ENCODE results near the gene ATP6V1B1.

ATP6V1B1 gene

DNA sequence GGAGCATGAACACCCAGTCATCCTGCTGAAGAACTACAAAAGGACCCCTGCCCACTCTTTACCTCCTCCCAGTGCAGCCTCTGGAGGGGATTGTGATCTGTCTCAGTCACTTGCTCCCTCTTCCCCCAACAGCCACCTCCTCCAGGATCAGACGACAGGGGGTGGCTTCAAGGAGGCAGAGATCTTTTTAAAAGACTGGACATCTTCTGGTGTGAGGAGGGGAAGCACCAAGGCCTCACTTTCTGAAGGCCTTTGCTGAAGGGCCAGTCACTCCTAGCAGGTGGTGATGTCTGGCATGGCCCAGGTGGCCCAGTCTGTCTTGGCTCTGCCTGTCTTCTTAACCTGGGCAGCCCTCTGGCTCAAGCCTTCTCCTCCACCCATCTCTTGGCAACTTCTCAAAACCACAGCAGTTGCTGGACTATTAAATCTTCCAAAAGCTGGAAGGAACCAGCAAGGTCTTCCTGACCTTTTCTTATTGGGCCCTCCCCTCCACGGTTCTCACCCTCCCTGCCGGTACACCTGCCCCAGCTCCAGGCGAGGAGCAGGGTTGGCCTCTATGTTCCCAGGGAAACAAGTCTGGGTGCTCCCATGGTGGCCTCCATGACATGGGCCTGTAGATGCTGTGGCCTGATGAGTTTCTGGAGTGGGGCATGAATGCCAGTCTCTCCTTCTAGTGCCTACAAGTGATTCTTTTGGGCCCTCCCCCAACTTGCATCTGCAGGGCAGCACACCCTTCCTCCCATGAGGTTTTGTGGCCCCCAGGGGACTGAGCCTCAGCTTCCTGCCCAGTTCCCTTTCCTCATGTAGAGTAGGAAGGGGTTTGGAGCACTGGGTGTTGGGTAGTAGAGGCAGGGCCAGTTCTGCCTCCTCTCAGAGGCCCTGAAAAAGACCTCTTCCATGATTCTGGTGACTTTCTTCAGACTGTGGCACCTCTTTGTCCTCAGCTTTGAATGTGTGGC, 5.0 kb upstream of the ATP6V1B1 start:
- Mint-ChIP-seq H3K27ac (no peak overlapping the region), H3K4me1 (ENCODE audit: low read depth) (no peaks in the 10 kb centered on the region), H3K36me3 (no peaks in the 10 kb centered on the region), H3K27me3 (peaks cover 5% of the 10 kb centered on the region), H3K9me3 (ENCODE audit: low read depth) (no peaks in the 10 kb centered on the region), H3K4me3 (no peak overlapping the region)

DNA sequence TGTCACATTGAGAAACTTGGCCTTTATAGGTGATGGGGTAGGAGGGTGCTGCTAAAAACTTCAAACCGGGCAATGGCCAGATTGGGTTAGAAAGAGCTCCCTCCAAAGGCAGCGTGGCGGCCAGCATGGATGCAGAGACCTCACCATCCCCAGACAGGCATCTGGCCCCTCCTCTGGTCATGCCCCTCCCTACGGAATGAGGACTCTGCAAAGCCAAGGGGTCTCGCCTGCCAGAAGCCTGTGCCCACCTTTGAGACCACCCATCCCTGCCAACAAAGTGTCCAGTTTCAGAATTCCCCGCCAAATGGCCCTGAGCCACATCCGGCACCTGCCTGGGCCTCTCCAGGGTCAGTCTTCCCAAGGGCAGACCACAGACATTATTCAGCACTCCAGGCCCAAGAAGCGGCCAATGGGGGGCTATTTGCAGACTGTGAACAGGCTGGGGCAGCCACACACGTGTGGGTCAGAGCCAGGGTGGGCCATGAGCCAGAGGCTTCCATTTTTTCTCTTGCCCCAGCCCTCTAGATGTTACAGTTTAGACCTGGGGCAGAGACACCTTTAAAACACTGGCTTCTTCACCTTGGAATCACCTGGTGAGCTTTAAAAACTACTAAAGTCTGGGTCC, 4.2 kb upstream of the ATP6V1B1 start:
- H3K9me3 Mint-ChIP-seq (ENCODE audit: low read depth): no peaks in the 10 kb centered on the region
- H3K4me3 Mint-ChIP-seq: no peak overlapping the region
- H3K27ac Mint-ChIP-seq: no peak overlapping the region
- H3K4me1 Mint-ChIP-seq (ENCODE audit: low read depth): no peaks in the 10 kb centered on the region
- H3K36me3 Mint-ChIP-seq: no peaks in the 10 kb centered on the region
- H3K27me3 Mint-ChIP-seq: peaks cover 5% of the 10 kb centered on the region

DNA sequence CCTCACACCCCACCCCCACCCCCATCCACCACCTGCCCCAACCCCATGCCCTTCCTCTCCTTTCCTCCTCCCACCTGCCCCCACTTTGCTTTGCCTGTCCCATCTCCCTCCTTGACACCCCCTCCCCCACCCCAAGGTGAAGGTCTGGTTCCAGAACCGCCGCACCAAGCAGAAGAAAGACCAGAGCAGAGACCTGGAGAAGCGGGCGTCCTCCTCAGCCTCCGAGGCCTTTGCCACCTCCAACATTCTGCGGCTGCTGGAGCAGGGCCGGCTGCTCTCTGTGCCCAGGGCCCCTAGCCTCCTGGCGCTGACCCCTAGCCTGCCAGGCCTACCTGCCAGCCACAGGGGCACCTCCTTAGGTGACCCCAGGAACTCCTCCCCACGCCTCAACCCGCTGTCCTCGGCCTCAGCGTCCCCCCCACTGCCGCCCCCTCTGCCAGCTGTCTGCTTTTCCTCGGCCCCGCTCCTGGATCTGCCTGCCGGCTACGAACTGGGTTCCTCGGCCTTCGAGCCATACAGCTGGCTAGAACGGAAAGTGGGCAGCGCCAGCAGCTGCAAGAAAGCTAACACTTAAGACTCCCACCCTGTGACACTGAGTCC, 3.0 kb upstream of the ATP6V1B1 start:
- no peak overlapping the region for H3K27ac Mint-ChIP-seq
- H3K4me1 Mint-ChIP-seq (ENCODE audit: low read depth): no peaks in the 10 kb centered on the region
- no peaks in the 10 kb centered on the region for H3K9me3 Mint-ChIP-seq (ENCODE audit: low read depth)
- H3K36me3 Mint-ChIP-seq: no peaks in the 10 kb centered on the region
- H3K4me3 Mint-ChIP-seq: no peak overlapping the region
- peaks cover 5% of the 10 kb centered on the region for H3K27me3 Mint-ChIP-seq

DNA sequence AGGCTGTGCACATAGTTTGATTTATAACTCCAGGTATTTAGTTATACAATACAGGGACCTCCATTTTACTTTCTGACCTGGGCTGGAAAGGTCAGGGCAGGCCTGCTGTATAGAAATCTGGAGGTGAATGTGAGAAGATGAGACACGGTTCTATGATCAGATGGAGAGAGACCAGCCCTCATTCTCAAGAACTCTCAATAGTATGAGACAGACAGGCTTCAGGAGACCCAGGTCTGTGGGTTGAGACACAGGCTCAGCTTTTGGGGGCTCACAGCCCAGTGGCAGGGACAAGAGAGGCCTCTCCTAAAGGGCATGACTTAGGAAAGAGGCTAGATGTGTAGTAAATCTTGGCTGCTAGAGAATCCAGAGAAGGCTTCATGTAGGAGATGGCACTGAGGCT, 719 bp upstream of the ATP6V1B1 start:
- Mint-ChIP-seq H3K36me3 (no peaks in the 10 kb centered on the region), H3K27me3 (peaks cover 8% of the 10 kb centered on the region), H3K4me1 (ENCODE audit: low read depth) (no peaks in the 10 kb centered on the region), H3K9me3 (ENCODE audit: low read depth) (no peaks in the 10 kb centered on the region), H3K27ac (no peak overlapping the region), H3K4me3 (no peak overlapping the region)

DNA sequence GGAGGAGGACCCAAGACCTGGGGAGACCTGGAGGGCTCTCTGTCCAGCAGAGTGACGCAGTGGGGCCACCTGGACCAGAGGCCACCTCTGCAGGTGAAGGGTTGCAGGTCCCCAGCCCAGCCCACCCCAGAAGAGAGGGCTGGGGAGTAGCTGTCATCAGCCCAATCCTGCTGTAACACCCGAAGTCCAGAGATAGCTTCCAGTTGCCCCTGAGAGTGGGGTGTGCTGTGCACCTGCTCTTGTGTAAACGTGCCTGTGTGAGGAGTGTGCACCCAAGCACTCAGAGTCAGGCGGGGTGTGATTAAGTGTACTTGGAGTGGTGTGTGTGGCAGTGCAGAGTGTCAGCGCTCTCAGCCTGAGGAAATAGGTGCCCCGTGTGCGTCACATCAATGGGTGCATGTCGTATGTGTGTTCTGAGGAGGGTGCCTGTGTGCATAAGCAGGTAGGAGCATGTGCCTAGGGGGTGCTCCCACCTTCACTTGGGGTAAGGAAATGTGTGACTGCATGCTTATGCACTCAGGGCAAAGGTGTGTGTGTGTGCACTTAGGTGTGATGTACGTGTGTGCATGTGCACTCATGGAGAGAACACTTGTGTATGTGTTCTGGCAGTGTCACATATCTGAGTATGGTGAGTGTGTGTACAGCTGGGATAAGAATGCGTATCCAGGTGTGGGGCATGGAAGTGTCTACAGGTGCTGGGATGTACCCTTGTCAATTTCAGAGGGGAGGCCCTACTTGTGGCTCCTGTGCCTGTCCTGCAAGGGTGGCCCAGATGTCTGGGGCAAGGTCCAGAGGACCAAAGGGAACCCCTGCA, 672 bp downstream of the ATP6V1B1 start:
- Mint-ChIP-seq H3K4me3 (no peak overlapping the region), H3K27me3 (peaks cover 9% of the 10 kb centered on the region), H3K4me1 (ENCODE audit: low read depth) (no peaks in the 10 kb centered on the region), H3K27ac (no peak overlapping the region), H3K36me3 (no peaks in the 10 kb centered on the region), H3K9me3 (ENCODE audit: low read depth) (no peaks in the 10 kb centered on the region)

DNA sequence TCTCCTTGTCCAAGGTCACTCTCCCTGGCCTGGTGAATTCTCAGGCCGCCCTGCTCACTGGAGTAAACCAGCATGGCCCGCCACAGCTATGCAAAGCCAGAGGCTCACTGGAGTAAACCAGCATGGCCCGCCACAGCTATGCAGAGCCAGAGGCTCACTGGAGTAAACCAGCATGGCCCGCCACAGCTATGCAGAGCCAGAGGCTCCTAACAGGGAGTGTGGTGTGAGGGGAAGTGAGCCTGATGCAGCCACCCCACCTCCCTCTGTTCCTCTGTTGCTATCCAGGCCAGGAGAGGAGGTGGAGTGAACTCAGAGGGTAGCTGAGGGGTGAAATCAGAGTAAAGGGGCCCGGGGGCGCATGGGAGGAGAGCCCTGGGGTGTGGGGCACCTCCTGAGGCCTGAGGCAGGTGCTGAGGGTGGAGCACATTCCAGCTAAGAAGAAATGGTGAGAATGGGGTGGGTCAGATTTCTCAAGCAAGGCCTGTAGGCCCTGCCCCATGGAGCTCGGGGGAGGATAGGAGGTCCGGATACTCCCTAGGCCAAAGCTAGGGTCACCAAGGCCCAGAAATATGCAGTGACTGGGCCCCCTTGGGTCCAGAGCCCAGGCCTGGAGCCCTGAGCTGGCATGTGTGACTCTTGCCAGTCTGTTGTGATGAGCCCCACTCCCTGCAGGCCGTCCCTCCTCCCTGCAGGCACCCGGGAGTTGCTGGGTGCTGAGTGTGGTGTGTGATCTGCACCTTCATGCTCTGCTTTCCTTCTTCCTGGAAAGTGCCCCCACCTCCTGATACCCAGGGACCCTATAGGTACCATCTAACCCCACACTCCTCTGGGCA, 1.5 kb downstream of the ATP6V1B1 start:
- no peaks in the 10 kb centered on the region for H3K36me3 Mint-ChIP-seq
- no peaks in the 10 kb centered on the region for H3K4me1 Mint-ChIP-seq (ENCODE audit: low read depth)
- peaks cover 13% of the 10 kb centered on the region for H3K27me3 Mint-ChIP-seq
- no peak overlapping the region for H3K27ac Mint-ChIP-seq
- no peak overlapping the region for H3K4me3 Mint-ChIP-seq
- H3K9me3 Mint-ChIP-seq (ENCODE audit: low read depth): no peaks in the 10 kb centered on the region

DNA sequence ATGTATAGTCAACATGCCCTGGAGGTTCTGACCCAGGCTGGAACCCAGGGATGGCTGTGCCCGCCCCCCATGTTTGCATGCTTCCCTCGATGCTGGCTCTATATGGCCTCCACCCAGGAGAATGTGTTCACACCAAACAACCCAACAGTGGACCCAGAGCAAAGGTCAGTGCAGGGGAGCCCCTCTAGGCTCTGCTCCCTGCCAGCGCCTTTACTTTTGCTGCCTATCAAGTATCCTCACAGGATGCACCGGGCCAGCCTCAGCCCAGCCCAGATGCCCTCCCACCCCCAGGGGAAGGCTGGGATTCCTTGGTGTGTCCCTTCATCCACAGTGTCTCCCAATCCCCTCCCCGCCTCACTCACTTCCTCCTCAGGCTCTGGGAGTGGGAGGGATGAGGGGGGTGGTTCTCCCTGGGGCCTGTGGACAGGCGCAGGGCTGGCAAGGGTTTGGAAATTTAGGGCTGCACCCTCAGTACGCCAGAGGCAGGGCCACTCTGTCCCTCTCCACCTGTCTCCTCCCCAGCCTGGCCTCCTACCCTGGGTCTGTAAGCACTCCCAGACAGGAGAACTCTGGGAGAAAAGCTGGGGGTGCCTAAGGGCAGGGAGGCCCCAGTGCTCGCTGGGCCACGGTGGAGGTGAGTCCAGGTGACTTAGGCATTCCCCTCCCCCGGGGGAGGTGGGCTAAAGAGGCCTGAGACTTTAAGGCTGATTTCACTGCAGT, 2.3 kb downstream of the ATP6V1B1 start:
- no peaks in the 10 kb centered on the region for H3K9me3 Mint-ChIP-seq (ENCODE audit: low read depth)
- no peak overlapping the region for H3K27ac Mint-ChIP-seq
- no peaks in the 10 kb centered on the region for H3K36me3 Mint-ChIP-seq
- H3K4me1 Mint-ChIP-seq (ENCODE audit: low read depth): no peaks in the 10 kb centered on the region
- H3K27me3 Mint-ChIP-seq: peaks cover 13% of the 10 kb centered on the region
- H3K4me3 Mint-ChIP-seq: no peak overlapping the region

DNA sequence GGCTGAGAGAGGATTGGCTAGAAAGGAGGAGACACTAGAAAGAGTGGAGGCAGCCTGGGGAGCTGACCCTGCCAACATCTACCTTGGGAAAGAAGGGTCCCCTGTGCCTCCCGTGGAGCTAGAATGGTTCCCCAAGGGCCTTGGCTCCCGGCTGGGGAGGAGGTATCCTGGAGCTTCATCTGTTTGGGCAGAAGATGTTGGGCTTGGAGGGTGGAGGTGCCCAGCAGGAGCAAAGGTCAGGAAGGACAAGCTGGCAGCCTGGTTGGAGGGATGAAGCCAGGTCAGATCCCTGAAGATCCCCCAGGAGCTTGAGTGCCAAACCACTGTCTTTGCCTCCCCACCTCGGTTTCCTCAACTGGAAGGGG, 2.9 kb downstream of the ATP6V1B1 start:
- Mint-ChIP-seq H3K27me3 (peaks cover 13% of the 10 kb centered on the region), H3K4me3 (no peak overlapping the region), H3K36me3 (no peaks in the 10 kb centered on the region), H3K4me1 (ENCODE audit: low read depth) (no peaks in the 10 kb centered on the region), H3K9me3 (ENCODE audit: low read depth) (no peaks in the 10 kb centered on the region), H3K27ac (no peak overlapping the region)

DNA sequence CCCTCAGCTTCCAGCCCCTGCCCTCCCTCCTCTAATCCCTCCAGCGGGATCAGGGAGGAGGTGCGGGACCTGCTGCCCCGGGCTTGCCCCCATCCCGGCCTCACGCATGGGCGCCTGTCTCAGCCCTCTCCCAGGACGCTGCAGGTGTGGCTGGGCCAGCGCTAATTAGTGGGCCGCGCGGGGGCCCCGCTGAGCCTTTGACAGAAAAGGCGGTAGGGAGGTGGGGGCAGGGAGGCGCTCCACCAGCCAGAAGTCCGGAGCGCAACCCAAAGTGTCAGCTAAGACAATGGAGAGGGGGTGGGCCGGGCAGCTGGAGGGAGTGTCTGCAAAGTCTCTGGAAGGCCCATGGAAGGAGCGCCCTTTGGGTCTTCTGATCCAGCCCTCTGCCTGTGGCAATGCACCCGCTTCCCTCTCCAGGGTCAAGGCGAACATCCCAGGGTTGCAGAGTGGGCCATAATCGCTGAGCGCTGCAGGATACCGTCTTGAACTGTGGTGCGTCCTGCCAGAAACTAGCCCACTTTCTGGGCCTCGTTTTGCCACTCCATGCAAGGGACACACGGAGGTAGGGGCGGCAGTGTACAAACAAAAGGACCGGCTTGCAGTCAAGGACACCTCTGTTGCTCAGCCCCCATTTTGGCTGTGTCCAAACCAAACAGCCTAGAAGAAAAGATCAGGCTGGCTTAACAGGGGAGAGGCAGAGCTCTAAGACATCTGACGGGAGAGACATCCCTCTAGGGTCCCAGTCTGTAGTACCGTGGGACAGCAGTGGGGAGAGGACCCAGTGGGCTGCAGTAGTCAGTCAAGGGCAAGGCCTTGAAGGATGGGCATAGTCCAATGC, 3.5 kb downstream of the ATP6V1B1 start:
- Mint-ChIP-seq H3K9me3 (ENCODE audit: low read depth) (no peaks in the 10 kb centered on the region), H3K27me3 (peaks cover 12% of the 10 kb centered on the region), H3K36me3 (no peaks in the 10 kb centered on the region), H3K27ac (no peak overlapping the region), H3K4me1 (ENCODE audit: low read depth) (no peaks in the 10 kb centered on the region), H3K4me3 (no peak overlapping the region)

DNA sequence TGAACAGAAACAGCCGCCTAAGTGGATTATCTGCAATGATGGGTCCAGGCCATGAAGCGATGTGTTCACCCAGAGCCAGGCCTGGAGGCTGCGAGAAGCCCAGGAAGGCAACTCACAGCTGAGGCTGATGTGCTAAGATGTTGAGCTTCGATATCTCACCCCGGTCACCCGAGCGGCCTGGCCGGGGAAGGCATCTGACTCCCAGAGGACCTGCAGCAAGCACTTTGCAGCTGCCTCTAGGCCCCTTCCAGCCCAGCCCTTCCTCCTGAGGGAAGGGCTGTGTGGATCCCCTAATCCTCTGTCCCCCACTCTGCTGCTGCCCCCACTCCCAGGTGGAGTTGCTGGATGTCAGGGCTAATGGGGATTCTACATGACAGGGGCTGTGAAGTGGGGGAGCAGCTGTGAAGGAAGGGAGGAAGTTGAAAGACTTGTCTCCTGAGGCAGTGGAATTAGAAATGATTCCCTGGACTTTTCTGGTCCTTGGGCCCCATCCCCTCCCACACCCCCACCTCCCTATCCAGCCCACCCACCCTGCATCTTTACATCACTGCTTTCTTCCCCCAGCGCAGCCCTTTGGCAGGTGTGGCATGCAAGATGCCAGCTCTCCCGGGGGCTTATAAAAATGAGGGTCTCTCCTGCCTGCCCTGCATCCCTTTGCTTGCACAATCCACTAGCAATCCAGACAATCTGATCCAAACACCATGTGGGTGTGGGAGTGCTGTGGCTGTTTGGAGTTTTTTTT, 4.3 kb downstream of the ATP6V1B1 start:
- Mint-ChIP-seq H3K27ac (no peak overlapping the region), H3K4me1 (ENCODE audit: low read depth) (no peaks in the 10 kb centered on the region), H3K9me3 (ENCODE audit: low read depth) (no peaks in the 10 kb centered on the region), H3K4me3 (no peak overlapping the region), H3K27me3 (peaks cover 12% of the 10 kb centered on the region), H3K36me3 (no peaks in the 10 kb centered on the region)

DNA sequence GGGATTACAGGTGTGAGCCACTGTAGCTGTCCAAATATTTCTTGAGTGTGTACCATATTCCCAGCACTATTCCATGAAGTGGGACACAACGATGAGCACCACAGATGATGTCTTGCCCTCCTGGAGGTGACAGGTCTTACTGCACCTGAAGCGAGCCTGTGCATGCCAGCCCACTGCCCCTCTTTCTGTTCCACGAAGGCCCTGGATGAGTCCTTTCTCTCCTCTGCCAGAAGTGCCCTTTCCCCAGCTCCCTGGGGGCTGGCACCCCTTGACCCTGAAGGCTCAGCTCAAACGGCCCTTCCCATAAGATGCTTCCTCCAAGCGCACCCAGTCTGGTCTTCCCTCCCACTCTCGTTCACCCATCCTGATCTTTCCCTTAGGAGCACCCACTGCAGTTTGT, 5.5 kb downstream of the ATP6V1B1 start:
- Mint-ChIP-seq H3K27me3 (peaks cover 8% of the 10 kb centered on the region), H3K36me3 (no peaks in the 10 kb centered on the region), H3K4me3 (no peak overlapping the region), H3K9me3 (ENCODE audit: low read depth) (no peaks in the 10 kb centered on the region), H3K4me1 (ENCODE audit: low read depth) (no peaks in the 10 kb centered on the region), H3K27ac (no peak overlapping the region)

DNA sequence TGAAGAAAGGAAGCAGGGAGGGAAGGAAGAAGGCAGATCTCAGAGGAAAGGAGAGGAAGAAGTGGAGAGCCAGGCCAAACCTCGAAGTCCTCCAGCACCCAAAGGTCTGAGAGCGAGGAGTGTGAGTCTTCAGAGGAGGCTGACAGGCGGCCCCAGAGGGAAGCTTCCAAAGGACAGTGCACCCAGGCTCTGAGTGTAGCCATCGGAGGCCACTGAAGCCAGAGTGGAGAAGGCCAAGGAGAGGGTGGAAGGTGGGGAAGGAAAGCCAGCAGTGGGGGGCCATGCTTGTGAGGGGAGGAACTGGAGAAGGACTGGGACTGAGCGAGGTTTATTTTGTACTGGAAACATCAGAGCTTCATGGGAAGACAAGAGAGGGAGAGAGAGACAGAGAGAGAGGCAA, 6.0 kb downstream of the ATP6V1B1 start:
- H3K27me3 Mint-ChIP-seq: peaks cover 10% of the 10 kb centered on the region
- H3K4me3 Mint-ChIP-seq: no peak overlapping the region
- no peaks in the 10 kb centered on the region for H3K4me1 Mint-ChIP-seq (ENCODE audit: low read depth)
- no peaks in the 10 kb centered on the region for H3K36me3 Mint-ChIP-seq
- no peak overlapping the region for H3K27ac Mint-ChIP-seq
- H3K9me3 Mint-ChIP-seq (ENCODE audit: low read depth): no peaks in the 10 kb centered on the region
